Panc1 (cell line): ENCODE measurements around the gene ENTPD1. TPM values are rescaled to one million over a fixed set of nuclear protein-coding genes. Genes with fewer than 3 reads are reported as not detected.

ENCODE experiments used
- ATAC-seq: fragments of 200-7000 bp; cut with Tn5 transposase; 2 replicates; pipeline ENCODE4 v1.9.1; 2020; ENCODE audit warnings: mild to moderate bottlenecking, moderate library complexity
- BruUV-seq: library from RNA; stranded (reverse); fragments of 400-500 nt; replicated peaks from 2 replicates; lab custom pipeline; 2021; lab: Mats Ljungman, UMichigan
- CTCF ChIA-PET: fragments of 300-600 bp; sonication (Branson Sonifier 250); formaldehyde crosslinking; loops from one replicate; lab custom pipeline; 2022; ENCODE audit warnings: antibody characterized with exemption; lab: Charles Lee
- POLR2A ChIA-PET: fragments of 300-600 bp; sonication (Branson Sonifier 250); formaldehyde crosslinking; loops from one replicate; lab custom pipeline; 2022; ENCODE audit warnings: antibody characterized with exemption; lab: Charles Lee
- DNase-seq: peaks from one replicate; pipeline ENCODE4 v3.0.0-alpha.2; 2010; ENCODE audit warnings: low read depth, low spot score
- H3K27ac ChIP-seq: 2 replicates; pipeline ENCODE4 v1.5.1; 2011; ENCODE audit warnings: mild to moderate bottlenecking, low read length, inconsistent platforms
- H3K27me3 ChIP-seq: fragments of 200-500 bp; sonication (Bioruptor generic); 2 replicates; pipeline ENCODE4 v1.6.0; 2014; ENCODE audit warnings: low read length, inconsistent platforms; ENCODE audit not compliant: control insufficient read depth, insufficient read depth
- H3K36me3 ChIP-seq: fragments of 200-500 bp; sonication (Bioruptor generic); 2 replicates; pipeline ENCODE4 v1.5.1; 2014; ENCODE audit warnings: inconsistent platforms, mild to moderate bottlenecking, low read length, moderate library complexity; ENCODE audit not compliant: control insufficient read depth, insufficient read depth
- H3K4me1 ChIP-seq: 2 replicates; pipeline ENCODE4 v1.5.1; 2011; ENCODE audit warnings: inconsistent platforms, mild to moderate bottlenecking, low read length, moderate library complexity; ENCODE audit not compliant: control insufficient read depth, insufficient read depth
- H3K4me3 ChIP-seq, 2 experiments: 2 replicates each; pipeline ENCODE4 v1.5.1; 2011 to 2012; ENCODE audit warnings: low read depth in 2 of 2, low read length in 2 of 2, mild to moderate bottlenecking in 2 of 2, inconsistent platforms in 1 of 2, moderate library complexity in 1 of 2
- H3K9me3 ChIP-seq: fragments of 200-500 bp; sonication (Bioruptor generic); 2 replicates; pipeline ENCODE4 v1.5.1; 2014; ENCODE audit warnings: low read depth, mild to moderate bottlenecking, inconsistent platforms, low read length, moderate library complexity; ENCODE audit not compliant: control insufficient read depth, insufficient read depth
- POLR2AphosphoS5 ChIP-seq: IDR thresholded peaks from 2 replicates; pipeline ENCODE4 v1.6.1; 2012; ENCODE audit warnings: mild to moderate bottlenecking, low read depth, low read length, moderate library complexity
- SIN3A ChIP-seq: IDR thresholded peaks from 2 replicates; pipeline ENCODE4 v1.6.1; 2012; ENCODE audit warnings: low read depth, mild to moderate bottlenecking, low read length, moderate library complexity, borderline replicate concordance; ENCODE audit not compliant: insufficient read depth
- TCF7L2 ChIP-seq: IDR thresholded peaks from 2 replicates; pipeline ENCODE4 v1.6.1; 2011; ENCODE audit warnings: mild to moderate bottlenecking, low read depth, low read length, inconsistent platforms
- in situ Hi-C: cut with HindIII; loops from 2 replicates; pipeline ENCODE4 v1.10.0; 2016; ENCODE audit warnings: low sequenced_read_pairs, low pct_unique_long_range_greater_than_20kb
- intact Hi-C: fragments of 100-400 bp; cut with micrococcal nuclease; formaldehyde crosslinking; loops from one replicate; pipeline ENCODE4 v1.10.0; 2022; ENCODE audit not compliant: unreplicated experiment
- total RNA-seq: library from RNA; stranded (reverse); gene quantifications from one replicate; pipeline ENCODE4 v1.2.1, GENCODE V29; 2021; ENCODE audit not compliant: unreplicated experiment
- TF ChIP-seq, protein P1 (sequence below): fragments of 450-650 bp; IDR thresholded peaks from 2 replicates; pipeline ENCODE4 v1.5.1; 2017; ENCODE audit warnings: mild to moderate bottlenecking
- TF ChIP-seq, protein P2 (sequence below), 2 experiments: IDR thresholded peaks; 2 replicates each; pipeline ENCODE4 v1.6.1; 2011 to 2012; ENCODE audit warnings: low read depth in 2 of 2, control low read depth in 1 of 2, low read length in 1 of 2, mild to moderate bottlenecking in 1 of 2, moderate library complexity in 1 of 2; ENCODE audit not compliant: insufficient read depth in 1 of 2

Gene ENTPD1
- total RNA-seq, 1 experiment from 2014 or later: 0.31 TPM

DNA sequence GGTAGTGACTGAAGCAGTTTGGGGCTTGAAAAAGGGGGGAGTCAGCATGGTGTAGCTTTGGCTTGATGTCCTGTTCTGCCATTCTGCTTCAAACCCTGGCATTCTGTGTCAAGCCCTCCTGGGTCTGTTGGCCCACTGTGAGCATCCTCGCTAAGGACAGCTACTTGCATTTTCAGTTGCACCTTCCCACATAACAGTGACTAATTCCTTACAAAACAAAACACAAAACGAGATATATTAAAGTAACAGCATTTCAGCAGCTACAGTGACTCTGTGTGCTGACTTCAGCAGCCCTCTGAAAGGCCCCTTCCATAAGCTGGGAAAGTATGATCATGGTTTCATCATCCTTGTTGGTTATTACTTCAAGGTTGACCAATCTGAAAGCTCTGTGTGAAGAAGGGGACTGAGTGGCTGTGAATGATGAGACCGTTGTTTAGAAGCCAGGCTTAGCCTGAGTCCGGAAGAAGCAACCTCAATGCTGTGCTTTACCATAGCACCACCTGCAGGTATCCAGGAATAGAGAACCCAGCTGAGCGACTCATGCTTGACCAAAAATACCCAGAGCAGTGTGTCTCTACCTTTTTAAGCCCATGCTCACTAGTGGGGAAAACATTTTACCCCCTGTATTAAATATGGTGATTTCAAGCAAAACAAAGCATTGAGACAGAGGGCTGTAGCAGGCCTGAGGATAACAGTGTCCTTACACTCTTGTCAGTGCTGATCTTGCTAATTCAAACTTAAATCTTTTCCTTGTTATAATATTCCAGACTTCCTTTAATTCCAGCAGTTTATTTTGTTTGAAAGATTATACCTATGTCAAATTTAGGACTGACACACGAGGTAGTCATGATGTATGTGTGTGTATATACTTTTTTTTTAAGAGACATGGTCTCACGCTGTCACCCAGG lies 109.2 kb downstream of the ENTPD1 start:
- H3K9me3 ChIP-seq: no peaks in the 10 kb centered on the region
- no peak overlapping the region for H3K4me3 ChIP-seq
- in situ Hi-C loops (no loop called here), intact Hi-C loops (no loop called here)
- no peaks in the 10 kb centered on the region for H3K36me3 ChIP-seq
- DNase-seq (peak; percentile 46), ATAC-seq (peak; percentile 94)
- H3K27me3 ChIP-seq: no peaks in the 10 kb centered on the region
- no peak overlapping the region for H3K27ac ChIP-seq
- POLR2A ChIA-PET: no interaction called here
- TF ChIP-seq POLR2AphosphoS5: no peak
- TF ChIP-seq, protein P1, sequence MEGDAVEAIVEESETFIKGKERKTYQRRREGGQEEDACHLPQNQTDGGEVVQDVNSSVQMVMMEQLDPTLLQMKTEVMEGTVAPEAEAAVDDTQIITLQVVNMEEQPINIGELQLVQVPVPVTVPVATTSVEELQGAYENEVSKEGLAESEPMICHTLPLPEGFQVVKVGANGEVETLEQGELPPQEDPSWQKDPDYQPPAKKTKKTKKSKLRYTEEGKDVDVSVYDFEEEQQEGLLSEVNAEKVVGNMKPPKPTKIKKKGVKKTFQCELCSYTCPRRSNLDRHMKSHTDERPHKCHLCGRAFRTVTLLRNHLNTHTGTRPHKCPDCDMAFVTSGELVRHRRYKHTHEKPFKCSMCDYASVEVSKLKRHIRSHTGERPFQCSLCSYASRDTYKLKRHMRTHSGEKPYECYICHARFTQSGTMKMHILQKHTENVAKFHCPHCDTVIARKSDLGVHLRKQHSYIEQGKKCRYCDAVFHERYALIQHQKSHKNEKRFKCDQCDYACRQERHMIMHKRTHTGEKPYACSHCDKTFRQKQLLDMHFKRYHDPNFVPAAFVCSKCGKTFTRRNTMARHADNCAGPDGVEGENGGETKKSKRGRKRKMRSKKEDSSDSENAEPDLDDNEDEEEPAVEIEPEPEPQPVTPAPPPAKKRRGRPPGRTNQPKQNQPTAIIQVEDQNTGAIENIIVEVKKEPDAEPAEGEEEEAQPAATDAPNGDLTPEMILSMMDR: peak; percentile 92
- no TSS peak for BruUV-seq
- no peaks in the 10 kb centered on the region for H3K4me1 ChIP-seq
- CTCF ChIA-PET: interaction anchor here (0.7 to 3.6 kb wide), 3 partner anchors 24 to 214 kb away, joined by 4 to 40 read pairs (median 5); partner anchors contain the start of gene TCTN3

DNA sequence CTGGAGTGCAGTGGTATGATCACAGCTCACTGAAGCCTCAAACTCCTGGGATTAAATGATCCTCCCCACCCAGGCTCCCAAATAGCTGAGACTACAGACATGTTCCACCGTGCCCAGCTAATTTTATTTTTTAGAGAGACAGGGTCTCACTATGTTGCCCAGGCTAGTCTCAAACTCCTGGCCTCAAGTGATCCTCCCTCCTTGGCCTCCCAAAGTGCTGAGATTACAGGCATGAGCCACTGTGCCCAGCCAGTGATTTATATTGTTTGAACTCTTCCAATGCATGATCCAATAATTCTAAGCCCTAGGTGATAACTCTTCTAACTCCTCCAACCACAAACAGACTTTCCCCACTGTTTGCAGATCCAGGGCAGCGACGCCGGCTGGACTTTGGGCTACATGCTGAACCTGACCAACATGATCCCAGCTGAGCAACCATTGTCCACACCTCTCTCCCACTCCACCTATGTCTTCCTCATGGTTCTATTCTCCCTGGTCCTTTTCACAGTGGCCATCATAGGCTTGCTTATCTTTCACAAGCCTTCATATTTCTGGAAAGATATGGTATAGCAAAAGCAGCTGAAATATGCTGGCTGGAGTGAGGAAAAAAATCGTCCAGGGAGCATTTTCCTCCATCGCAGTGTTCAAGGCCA lies 110.0 kb downstream of the ENTPD1 start:
- CTCF ChIA-PET: interaction anchor here (3.6 kb wide), 1 partner anchor 172 kb away, joined by 40 read pairs; the partner anchor contains the start of gene TCTN3
- no peak for ATAC-seq
- BruUV-seq: no TSS peak
- in situ Hi-C loops: no loop called here
- Histone ChIP-seq H3K36me3 (no peaks in the 10 kb centered on the region), H3K27ac (no peak overlapping the region), H3K27me3 (no peaks in the 10 kb centered on the region), H3K4me3 (no peak overlapping the region), H3K4me1 (no peaks in the 10 kb centered on the region), H3K9me3 (no peaks in the 10 kb centered on the region)
- intact Hi-C loops: no loop called here
- POLR2A ChIA-PET: no interaction called here
- no peak for TF ChIP-seq SIN3A
- TF ChIP-seq, protein P2, sequence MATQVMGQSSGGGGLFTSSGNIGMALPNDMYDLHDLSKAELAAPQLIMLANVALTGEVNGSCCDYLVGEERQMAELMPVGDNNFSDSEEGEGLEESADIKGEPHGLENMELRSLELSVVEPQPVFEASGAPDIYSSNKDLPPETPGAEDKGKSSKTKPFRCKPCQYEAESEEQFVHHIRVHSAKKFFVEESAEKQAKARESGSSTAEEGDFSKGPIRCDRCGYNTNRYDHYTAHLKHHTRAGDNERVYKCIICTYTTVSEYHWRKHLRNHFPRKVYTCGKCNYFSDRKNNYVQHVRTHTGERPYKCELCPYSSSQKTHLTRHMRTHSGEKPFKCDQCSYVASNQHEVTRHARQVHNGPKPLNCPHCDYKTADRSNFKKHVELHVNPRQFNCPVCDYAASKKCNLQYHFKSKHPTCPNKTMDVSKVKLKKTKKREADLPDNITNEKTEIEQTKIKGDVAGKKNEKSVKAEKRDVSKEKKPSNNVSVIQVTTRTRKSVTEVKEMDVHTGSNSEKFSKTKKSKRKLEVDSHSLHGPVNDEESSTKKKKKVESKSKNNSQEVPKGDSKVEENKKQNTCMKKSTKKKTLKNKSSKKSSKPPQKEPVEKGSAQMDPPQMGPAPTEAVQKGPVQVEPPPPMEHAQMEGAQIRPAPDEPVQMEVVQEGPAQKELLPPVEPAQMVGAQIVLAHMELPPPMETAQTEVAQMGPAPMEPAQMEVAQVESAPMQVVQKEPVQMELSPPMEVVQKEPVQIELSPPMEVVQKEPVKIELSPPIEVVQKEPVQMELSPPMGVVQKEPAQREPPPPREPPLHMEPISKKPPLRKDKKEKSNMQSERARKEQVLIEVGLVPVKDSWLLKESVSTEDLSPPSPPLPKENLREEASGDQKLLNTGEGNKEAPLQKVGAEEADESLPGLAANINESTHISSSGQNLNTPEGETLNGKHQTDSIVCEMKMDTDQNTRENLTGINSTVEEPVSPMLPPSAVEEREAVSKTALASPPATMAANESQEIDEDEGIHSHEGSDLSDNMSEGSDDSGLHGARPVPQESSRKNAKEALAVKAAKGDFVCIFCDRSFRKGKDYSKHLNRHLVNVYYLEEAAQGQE (IDR thresholded peaks at IDR 0.05; ENCODE audit: insufficient read depth in 1 of 2, low read depth in 2 of 2, low read length in 1 of 2): no peak
- no peak for TF ChIP-seq POLR2AphosphoS5
- TF ChIP-seq TCF7L2: no peak
- TF ChIP-seq, protein P1: no peak
- no peak for DNase-seq
